Activated CD4-positive, alpha-beta T cell treated with anti-CD3 and anti-CD28 coated beads, Interleukin-2, amount 50 U/mL, for 48 hours (primary cell): ENCODE data around the gene CPPED1.
A peak's percentile ranks its signal among the peaks of the same experiment; 100 is the strongest.

ENCODE experiments used
- DNase-seq, 2 experiments: peaks; one replicate each; pipeline ENCODE4 v3.0.0-alpha.2; 2020

The CPPED1 gene

GRCh38 chr16:12628536-12628935 lies 175.2 kb downstream of the CPPED1 start:
- DNase-seq: no peak

- no peak for DNase-seq
Observed at GRCh38 chr16:12627394-12627793, 176.3 kb downstream of the CPPED1 start.

GRCh38 chr16:12626411-12626810 lies 177.3 kb downstream of the CPPED1 start:
- no peak for DNase-seq

GRCh38 chr16:12625716-12626115 lies 178.0 kb downstream of the CPPED1 start:
- no peak for DNase-seq

- DNase-seq: no peak
Observed at GRCh38 chr16:12625068-12625467, 178.6 kb downstream of the CPPED1 start.

- no peak for DNase-seq
Observed at GRCh38 chr16:12620150-12620549, 183.5 kb downstream of the CPPED1 start.

- DNase-seq: no peak
Observed at GRCh38 chr16:12618515-12618914, 185.2 kb downstream of the CPPED1 start.

- peak; percentile 52 to 67 for DNase-seq
Observed at GRCh38 chr16:12617401-12617819, 186.3 kb downstream of the CPPED1 start.

GRCh38 chr16:12614662-12615278 lies 188.9 kb downstream of the CPPED1 start:
- DNase-seq: no peak

GRCh38 chr16:12613992-12614661 lies 189.6 kb downstream of the CPPED1 start:
- DNase-seq: no peak

- peak; percentile 54 to 70 for DNase-seq
Observed at GRCh38 chr16:12613131-12613991, 190.3 kb downstream of the CPPED1 start.

- DNase-seq: peak in 1 of 2 experiments; percentile 34
Observed at GRCh38 chr16:12612598-12613101, 191.0 kb downstream of the CPPED1 start.

GRCh38 chr16:12611916-12612597 lies 191.6 kb downstream of the CPPED1 start:
- no peak for DNase-seq

- DNase-seq: no peak
Observed at GRCh38 chr16:12611006-12611477, 192.6 kb downstream of the CPPED1 start.

GRCh38 chr16:12609937-12610699 lies 193.6 kb downstream of the CPPED1 start:
- DNase-seq: no peak
